Ishikawa (cell line): ENCODE measurements around the gene OCIAD2.

Experiments
- CEBPB ChIP-seq: IDR thresholded peaks from 2 replicates; pipeline ENCODE4 v1.6.1; 2012
- CREB1 ChIP-seq: IDR thresholded peaks from 2 replicates; pipeline ENCODE4 v1.6.1; 2012; ENCODE audit warnings: low read depth
- EGR1 ChIP-seq: IDR thresholded peaks from 2 replicates; pipeline ENCODE4 v1.6.1; 2012
- EP300 ChIP-seq: IDR thresholded peaks from 2 replicates; pipeline ENCODE4 v1.6.1; 2012; ENCODE audit warnings: borderline replicate concordance
- FOXM1 ChIP-seq: IDR thresholded peaks from 2 replicates; pipeline ENCODE4 v1.6.1; 2012; ENCODE audit warnings: low read depth, borderline replicate concordance
- MAX ChIP-seq: IDR thresholded peaks from 2 replicates; pipeline ENCODE4 v1.6.1; 2012
- NFIC ChIP-seq: IDR thresholded peaks from 2 replicates; pipeline ENCODE4 v1.6.1; 2012
- RAD21 ChIP-seq: IDR thresholded peaks from 2 replicates; pipeline ENCODE4 v1.6.1; 2012; ENCODE audit warnings: low read depth
- TAF1 ChIP-seq: IDR thresholded peaks from 2 replicates; pipeline ENCODE4 v1.6.1; 2012; ENCODE audit warnings: low read depth, mild to moderate bottlenecking
- TCF12 ChIP-seq: IDR thresholded peaks from 2 replicates; pipeline ENCODE4 v1.6.1; 2012; ENCODE audit warnings: low read depth
- TEAD4 ChIP-seq: IDR thresholded peaks from 2 replicates; pipeline ENCODE4 v1.6.1; 2012
- YY1 ChIP-seq: IDR thresholded peaks from 2 replicates; pipeline ENCODE4 v1.6.1; 2012; ENCODE audit warnings: low read depth
- ZBTB7A ChIP-seq: IDR thresholded peaks from 2 replicates; pipeline ENCODE4 v1.6.1; 2012; ENCODE audit warnings: low read depth
- TF ChIP-seq, protein P1 (sequence below): IDR thresholded peaks from 2 replicates; pipeline ENCODE4 v1.6.1; 2012
- TF ChIP-seq, protein P2 (sequence below): IDR thresholded peaks from 2 replicates; pipeline ENCODE4 v1.6.1; 2012; ENCODE audit warnings: low read depth, mild to moderate bottlenecking

OCIAD2 gene

DNA sequence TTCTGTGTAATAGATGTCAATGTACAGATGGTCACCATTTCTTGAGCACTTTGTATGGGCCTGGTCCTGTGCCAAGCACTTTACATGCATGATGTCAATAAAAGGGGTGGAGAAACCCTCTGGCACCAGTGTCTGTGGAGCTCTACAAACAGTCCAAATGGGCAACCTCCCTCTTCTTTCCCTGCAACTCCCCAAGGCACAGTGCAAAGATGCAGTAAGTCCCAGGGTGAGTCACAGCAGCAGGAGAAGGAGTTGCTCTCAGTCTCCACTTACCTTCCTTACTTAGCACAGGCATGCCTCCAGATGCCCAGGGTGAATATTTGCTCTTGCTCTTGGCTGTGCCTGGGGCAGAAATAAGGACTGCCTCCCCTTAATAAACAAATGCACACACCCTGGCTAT is 4.3 kb downstream of the OCIAD2 start:
- no peak for TF ChIP-seq FOXM1

DNA sequence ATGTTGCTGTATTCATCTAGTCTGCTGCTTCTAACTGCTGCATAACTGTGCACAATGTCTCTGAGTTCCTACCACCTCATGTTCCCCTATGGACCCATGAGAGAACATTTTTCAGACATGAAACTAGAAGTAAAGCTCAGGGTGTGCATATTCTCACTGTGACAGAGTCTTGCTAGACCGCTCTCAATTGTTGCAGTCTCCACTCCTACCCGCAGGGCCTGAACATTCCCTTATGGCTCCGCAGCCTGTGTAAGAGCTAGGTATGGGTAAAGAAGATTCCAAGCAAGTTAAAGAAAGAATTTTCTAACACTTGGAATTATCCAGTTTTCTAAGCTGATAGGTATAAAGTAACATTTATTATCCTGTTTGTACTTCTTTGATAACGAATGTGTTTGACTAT is 5.4 kb downstream of the OCIAD2 start:
- TF ChIP-seq RAD21 (no peak), TCF12 (no peak)
- TF ChIP-seq, protein P1, sequence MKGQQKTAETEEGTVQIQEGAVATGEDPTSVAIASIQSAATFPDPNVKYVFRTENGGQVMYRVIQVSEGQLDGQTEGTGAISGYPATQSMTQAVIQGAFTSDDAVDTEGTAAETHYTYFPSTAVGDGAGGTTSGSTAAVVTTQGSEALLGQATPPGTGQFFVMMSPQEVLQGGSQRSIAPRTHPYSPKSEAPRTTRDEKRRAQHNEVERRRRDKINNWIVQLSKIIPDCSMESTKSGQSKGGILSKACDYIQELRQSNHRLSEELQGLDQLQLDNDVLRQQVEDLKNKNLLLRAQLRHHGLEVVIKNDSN = no peak

DNA sequence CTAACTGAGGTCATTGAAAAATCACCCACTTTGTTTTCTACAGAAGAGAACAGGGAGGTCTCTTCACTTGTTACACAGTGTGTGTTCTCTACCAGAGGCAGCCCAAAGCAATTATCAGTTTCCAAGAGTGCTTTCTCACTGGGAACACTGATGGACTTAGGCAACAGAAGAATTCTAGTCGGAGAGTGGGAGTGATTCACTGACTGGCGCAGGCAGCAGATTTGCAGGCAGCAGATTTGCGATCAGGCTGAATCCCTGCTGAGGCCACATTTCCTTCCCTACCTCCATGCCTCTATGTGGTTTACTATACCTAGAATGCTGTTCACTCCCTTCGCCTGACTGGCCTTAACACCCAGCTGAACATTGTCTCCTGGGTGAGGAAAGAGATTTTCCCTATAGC is 6.6 kb downstream of the OCIAD2 start:
- TF ChIP-seq TAF1 (no peak), EP300 (no peak), MAX (no peak), TCF12 (no peak), RAD21 (no peak), CEBPB (no peak), FOXM1 (no peak), EGR1 (no peak), CREB1 (no peak), TEAD4 (no peak), YY1 (no peak), NFIC (no peak)
- TF ChIP-seq, protein P1 = no peak

DNA sequence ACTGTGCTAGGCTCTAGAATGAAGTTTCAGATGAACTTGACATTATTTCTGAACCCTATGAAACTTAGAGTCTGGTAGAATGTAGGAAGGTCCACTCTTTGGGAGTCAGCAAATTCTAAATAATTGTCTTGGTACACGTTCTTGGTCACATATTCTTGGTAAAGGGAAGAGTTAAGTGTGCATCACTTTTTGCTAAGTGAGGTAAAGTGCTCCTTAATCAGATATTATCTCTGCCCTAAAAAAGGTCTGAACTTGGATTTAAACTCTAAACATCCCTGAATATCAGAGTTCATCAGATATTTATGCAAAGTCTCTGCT is 7.2 kb downstream of the OCIAD2 start:
- TF ChIP-seq CEBPB (no peak), EP300 (no peak), EGR1 (no peak), TCF12 (no peak), YY1 (no peak)
- TF ChIP-seq, protein P1 = no peak

GRCh38 chr4:48898733-48899431 is 7.7 kb downstream of the OCIAD2 start:
- TF ChIP-seq FOXM1 = no peak

GRCh38 chr4:48896845-48897244 is 9.7 kb downstream of the OCIAD2 start:
- TF ChIP-seq, protein P2, sequence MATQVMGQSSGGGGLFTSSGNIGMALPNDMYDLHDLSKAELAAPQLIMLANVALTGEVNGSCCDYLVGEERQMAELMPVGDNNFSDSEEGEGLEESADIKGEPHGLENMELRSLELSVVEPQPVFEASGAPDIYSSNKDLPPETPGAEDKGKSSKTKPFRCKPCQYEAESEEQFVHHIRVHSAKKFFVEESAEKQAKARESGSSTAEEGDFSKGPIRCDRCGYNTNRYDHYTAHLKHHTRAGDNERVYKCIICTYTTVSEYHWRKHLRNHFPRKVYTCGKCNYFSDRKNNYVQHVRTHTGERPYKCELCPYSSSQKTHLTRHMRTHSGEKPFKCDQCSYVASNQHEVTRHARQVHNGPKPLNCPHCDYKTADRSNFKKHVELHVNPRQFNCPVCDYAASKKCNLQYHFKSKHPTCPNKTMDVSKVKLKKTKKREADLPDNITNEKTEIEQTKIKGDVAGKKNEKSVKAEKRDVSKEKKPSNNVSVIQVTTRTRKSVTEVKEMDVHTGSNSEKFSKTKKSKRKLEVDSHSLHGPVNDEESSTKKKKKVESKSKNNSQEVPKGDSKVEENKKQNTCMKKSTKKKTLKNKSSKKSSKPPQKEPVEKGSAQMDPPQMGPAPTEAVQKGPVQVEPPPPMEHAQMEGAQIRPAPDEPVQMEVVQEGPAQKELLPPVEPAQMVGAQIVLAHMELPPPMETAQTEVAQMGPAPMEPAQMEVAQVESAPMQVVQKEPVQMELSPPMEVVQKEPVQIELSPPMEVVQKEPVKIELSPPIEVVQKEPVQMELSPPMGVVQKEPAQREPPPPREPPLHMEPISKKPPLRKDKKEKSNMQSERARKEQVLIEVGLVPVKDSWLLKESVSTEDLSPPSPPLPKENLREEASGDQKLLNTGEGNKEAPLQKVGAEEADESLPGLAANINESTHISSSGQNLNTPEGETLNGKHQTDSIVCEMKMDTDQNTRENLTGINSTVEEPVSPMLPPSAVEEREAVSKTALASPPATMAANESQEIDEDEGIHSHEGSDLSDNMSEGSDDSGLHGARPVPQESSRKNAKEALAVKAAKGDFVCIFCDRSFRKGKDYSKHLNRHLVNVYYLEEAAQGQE = no peak
- TF ChIP-seq CEBPB (no peak), ZBTB7A (no peak), MAX (no peak), EP300 (no peak), NFIC (no peak), FOXM1 (no peak), CREB1 (no peak), EGR1 (no peak)
- TF ChIP-seq, protein P1 = no peak

- TF ChIP-seq, protein P2 = no peak
These were observed 15.4 kb downstream of the OCIAD2 start for GRCh38 chr4:48891028-48891619.
